K562 (cell line): ENCODE results near the gene SLC37A3. TPM values are rescaled to one million over a fixed set of nuclear protein-coding genes. Genes with fewer than 3 reads are reported as not detected.

Experiments
- MAZ ChIP-seq, 2 experiments: fragments of 450-650 bp in 1 of 2; sonication (generic) in 1 of 2; formaldehyde crosslinking; IDR thresholded peaks in 1 of 2; conservative IDR thresholded peaks in 1 of 2; 2 replicates each; pipeline versions ENCODE4 v1.4.0 to v1.5.0; 2020; ENCODE audit warnings: mild to moderate bottlenecking in 1 of 2, missing genetic modification reagents in 1 of 2
- NR1H2 ChIP-seq: sonication (generic); formaldehyde crosslinking; IDR thresholded peaks from 2 replicates; pipeline ENCODE4 v1.4.0; 2020; ENCODE audit warnings: mild to moderate bottlenecking, missing genetic modification reagents
- POLR3G ChIP-seq: IDR thresholded peaks from 2 replicates; pipeline ENCODE4 v1.6.1; 2011; ENCODE audit not compliant: insufficient read length, insufficient replicate concordance; ENCODE audit errors: extremely low read depth
- STAT5A ChIP-seq: IDR thresholded peaks from 2 replicates; pipeline ENCODE4 v1.6.1; 2012; ENCODE audit warnings: low read length, inconsistent platforms, borderline replicate concordance
- STAT5B ChIP-seq: fragments of 250-450 bp; sonication (Bioruptor Pico); IDR thresholded peaks from 2 replicates; pipeline ENCODE4 v1.8.0; 2021; ENCODE audit warnings: mild to moderate bottlenecking, inconsistent platforms
- ZHX1 ChIP-seq: fragments of 150-350 bp; conservative IDR thresholded peaks from 2 replicates; pipeline ENCODE4 v1.6.1; 2014; ENCODE audit warnings: low read length
- polyA plus RNA-seq, 8 experiments: library from polyadenylated mRNA; depleted of rRNA in 4 of 8; stranded (reverse) in 5 of 8; unstranded in 3 of 8; fragments of >200 nt; fragmentation: Nextera tagmentation in 2 of 8; fragmentation: Illumina TruSeq in 1 of 8; extraction: Ambion mirVana in 2 of 8; extraction: Trizol in 1 of 8; gene quantifications; 2 replicates each; pipeline versions ENCODE4 v1.2.1 to v1.2.3, GENCODE V29; 2011 to 2014; ENCODE audit warnings: inconsistent platforms in 1 of 8, missing spikeins in 1 of 8
- total RNA-seq, 7 experiments: library from RNA; depleted of rRNA in 6 of 7; stranded (reverse); fragments of >200 nt in 6 of 7; fragmentation: Illumina TruSeq in 2 of 7; extraction: Trizol in 2 of 7; gene quantifications; 2 replicates each; pipeline versions ENCODE4 v1.2.1 to v1.2.3, GENCODE V29; 2011 to 2021; ENCODE audit warnings: low replicate concordance in 1 of 7
- TF ChIP-seq, protein P1 (sequence below): fragments of 200-800 bp; sonication (Bioruptor generic); IDR thresholded peaks from 2 replicates; pipeline ENCODE4 v1.6.1; 2016; ENCODE audit warnings: missing genetic modification characterization, missing compliant biosample characterization

Gene SLC37A3
- total and polyA plus RNA-seq, 9 of the 15 experiments (the other 6 are each of a cell fraction or from before 2014, with no cell fraction given), result 11.7 to 59.1 (median 26.8) TPM

- TF ChIP-seq ZHX1, result no peak
- TF ChIP-seq STAT5B, result no peak
- no peak for TF ChIP-seq NR1H2 (CRISPR knock-in tag)
- no peak for TF ChIP-seq POLR3G
- no peak for TF ChIP-seq STAT5A
- no peak for TF ChIP-seq MAZ (CRISPR knock-in tag; conservative IDR thresholded peaks at IDR 0.05 in 1 of 2, IDR thresholded peaks at IDR 0.05 in 1 of 2)
- TF ChIP-seq, protein P1, sequence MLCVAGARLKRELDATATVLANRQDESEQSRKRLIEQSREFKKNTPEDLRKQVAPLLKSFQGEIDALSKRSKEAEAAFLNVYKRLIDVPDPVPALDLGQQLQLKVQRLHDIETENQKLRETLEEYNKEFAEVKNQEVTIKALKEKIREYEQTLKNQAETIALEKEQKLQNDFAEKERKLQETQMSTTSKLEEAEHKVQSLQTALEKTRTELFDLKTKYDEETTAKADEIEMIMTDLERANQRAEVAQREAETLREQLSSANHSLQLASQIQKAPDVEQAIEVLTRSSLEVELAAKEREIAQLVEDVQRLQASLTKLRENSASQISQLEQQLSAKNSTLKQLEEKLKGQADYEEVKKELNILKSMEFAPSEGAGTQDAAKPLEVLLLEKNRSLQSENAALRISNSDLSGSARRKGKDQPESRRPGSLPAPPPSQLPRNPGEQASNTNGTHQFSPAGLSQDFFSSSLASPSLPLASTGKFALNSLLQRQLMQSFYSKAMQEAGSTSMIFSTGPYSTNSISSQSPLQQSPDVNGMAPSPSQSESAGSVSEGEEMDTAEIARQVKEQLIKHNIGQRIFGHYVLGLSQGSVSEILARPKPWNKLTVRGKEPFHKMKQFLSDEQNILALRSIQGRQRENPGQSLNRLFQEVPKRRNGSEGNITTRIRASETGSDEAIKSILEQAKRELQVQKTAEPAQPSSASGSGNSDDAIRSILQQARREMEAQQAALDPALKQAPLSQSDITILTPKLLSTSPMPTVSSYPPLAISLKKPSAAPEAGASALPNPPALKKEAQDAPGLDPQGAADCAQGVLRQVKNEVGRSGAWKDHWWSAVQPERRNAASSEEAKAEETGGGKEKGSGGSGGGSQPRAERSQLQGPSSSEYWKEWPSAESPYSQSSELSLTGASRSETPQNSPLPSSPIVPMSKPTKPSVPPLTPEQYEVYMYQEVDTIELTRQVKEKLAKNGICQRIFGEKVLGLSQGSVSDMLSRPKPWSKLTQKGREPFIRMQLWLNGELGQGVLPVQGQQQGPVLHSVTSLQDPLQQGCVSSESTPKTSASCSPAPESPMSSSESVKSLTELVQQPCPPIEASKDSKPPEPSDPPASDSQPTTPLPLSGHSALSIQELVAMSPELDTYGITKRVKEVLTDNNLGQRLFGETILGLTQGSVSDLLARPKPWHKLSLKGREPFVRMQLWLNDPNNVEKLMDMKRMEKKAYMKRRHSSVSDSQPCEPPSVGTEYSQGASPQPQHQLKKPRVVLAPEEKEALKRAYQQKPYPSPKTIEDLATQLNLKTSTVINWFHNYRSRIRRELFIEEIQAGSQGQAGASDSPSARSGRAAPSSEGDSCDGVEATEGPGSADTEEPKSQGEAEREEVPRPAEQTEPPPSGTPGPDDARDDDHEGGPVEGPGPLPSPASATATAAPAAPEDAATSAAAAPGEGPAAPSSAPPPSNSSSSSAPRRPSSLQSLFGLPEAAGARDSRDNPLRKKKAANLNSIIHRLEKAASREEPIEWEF (CRISPR knock-in tag), result no peak
- TF ChIP-seq, all 486 proteins: peak for 0
These were observed 22.2 kb downstream of the SLC37A3 start (continued) for GRCh38 chr7:140375892-140376730.
